CD4-positive, alpha-beta T cell treated with Interleukin-1 beta for 1 hour (primary cell): ENCODE results near the gene PSMB3.
A peak's percentile ranks its signal among the peaks of the same experiment; 100 is the strongest.

ENCODE experiments used
- DNase-seq, 2 donors: peaks; one replicate each; pipeline ENCODE4 v3.0.0-alpha.2; 2020 to 2022

Gene PSMB3

GRCh38 chr17:38733982-38734973, 18.3 kb upstream of the PSMB3 start:
- DNase-seq: no peak

DNA sequence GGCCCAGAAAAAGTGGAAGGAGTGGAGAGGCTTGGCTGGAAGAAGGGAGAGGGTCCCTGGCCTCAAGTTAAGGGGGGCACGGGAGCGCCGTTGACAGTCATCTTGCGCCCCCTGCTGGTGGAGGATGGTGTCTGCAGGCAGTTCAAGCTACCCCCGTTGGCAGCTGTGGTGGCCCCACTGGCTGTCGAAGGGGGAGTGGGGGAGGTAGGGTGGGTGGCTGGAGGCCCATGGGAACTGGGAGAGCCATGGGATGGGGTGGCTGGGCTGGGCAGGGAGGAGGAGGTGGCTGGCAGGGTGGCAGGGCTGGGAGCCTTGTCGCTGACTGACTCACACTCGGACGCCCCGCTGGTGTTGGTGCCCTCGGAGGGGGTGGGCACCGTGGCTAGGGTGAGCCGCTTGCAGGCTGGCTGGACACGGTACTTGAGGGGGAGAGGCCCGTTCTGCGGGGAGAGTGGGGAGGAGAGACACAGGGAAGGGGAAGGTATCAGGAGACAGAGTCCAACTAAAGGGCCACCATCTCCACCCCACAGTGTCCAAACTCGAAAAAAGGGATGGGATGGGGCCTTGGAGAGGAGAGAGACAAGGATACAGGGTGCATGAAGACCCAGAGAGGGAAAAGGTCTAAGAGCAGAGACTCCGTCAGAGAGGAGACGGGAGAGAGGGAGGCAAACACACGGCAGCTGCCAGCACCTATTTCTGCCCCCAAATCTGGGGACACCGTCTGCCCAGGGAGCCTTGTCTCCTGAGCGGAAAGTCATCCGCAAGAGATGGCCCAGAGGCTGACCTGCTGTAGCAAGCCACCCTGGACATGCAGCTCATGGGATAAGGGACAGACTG, 17.2 kb upstream of the PSMB3 start:
- peak; percentile 61 to 72 for DNase-seq

- no peak for DNase-seq
Observed at GRCh38 chr17:38738007-38738662, 14.4 kb upstream of the PSMB3 start.

DNA sequence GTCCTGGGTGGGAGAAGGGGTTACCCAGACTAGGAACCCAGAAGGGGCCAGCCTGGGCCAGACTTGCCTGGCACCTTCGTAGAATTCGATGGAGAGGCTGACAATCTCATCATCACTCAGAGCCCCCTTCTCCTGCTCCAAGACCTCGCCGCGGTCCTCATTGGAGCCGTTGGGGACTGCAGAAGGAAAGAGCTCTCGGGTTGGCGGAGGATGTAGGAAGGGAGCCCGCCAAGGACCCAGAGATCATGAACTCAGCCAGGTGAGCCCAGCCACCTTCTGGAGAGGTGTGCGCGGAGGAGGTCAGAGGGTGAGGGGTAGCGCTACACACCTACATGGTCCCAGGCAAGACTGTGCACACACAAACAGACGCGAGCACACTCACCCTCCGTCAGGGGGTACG, 13.9 kb upstream of the PSMB3 start:
- DNase-seq: no peak

GRCh38 chr17:38739305-38739704, 13.2 kb upstream of the PSMB3 start:
- DNase-seq: no peak

DNA sequence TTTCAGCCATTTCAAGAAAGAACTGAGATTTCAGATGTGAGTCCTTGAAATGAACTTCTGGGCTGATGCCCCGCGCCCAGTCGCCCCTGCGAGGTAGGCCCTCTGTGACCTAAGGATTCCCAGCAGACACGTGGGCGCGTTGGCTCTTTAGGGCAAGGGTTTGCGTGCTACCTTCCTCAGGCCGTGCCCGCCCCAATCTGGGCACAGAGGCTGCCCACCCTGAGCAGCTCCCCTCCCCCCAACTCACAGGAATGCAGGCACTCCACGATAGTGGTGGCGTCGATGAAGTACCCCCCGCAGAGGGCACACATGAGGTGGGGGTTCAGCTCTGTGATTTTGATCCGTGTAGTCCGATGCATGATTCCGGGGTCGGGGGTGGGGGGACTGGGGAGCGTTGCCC, 12.5 kb upstream of the PSMB3 start:
- DNase-seq: no peak

GRCh38 chr17:38740806-38741205, 11.7 kb upstream of the PSMB3 start:
- DNase-seq: no peak

GRCh38 chr17:38741461-38741860, 11.1 kb upstream of the PSMB3 start:
- DNase-seq: no peak

DNA sequence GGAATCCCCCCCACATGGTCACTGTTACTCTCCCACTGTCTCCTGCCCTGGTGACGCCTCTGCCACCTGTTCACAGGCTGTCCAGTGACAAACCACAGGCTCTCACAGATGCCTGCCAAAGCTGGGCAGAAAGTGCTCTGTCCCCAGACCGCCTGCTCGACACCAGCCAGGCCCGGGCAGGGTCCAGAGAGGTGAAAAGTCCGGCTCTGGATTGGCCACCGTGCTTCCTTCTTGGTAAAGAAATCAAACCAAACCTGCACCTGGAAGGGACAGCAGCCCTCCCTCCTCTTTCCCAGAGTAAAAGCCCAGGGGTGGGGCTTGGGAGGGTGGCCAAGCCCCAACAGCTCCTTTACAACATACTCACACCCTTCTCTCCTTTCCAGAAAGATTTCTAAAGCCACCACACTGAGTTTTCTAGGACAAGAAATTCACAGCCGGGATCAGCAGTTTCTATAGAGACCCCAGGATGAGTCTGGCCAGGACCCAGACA, 10.6 kb upstream of the PSMB3 start:
- DNase-seq: no peak

- DNase-seq: no peak
Observed at GRCh38 chr17:38742411-38743308, 9.9 kb upstream of the PSMB3 start.

DNA sequence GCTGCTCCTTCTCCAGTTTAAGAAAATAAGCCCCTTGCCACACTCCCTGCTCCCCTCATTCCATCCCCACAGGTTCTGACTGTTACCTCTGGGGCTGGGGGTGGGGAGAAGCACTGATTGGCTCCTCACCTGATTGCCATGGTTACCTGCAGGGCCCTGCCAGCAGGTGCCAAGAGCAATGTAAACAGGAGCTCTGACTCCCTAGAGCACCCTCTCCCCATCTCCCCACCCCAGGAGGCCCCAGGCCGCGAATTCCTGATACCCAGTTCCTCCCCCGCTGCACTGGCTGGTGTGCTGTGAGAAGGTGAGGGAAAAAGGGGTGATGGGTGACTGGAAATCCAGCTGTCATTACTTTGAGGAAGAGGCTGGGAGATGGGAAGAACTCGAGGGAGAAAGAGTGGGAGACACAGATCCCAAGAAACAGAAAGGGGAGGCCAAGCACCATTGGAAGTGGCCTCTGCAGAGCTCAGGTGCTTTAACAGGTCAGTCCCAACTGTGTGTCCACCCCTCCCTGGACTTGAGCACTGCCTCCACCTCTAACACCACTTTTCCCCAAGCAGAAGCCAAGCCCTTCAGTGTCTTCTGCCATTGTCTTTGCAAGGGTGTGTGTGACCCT, 8.9 kb upstream of the PSMB3 start:
- no peak for DNase-seq

DNA sequence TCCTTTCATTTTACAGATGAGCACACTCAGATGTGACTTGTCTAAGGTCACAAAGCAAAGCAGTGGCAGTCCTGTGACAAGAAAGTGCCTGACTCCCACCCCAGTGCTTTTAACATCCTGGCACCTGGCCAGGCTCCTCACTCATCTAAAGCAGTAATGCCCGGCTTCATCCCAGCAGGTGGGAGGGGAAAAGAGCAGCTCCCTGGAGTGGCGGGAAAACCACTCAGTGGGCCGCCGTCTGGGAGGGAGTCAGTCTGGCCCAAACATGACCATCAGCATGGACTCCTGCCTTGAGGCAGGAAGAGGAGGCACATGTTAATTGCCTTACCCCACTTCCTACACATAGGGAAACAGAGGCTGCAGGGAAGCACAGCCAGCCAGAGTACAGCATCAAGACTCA, 7.0 kb upstream of the PSMB3 start:
- no peak for DNase-seq

DNA sequence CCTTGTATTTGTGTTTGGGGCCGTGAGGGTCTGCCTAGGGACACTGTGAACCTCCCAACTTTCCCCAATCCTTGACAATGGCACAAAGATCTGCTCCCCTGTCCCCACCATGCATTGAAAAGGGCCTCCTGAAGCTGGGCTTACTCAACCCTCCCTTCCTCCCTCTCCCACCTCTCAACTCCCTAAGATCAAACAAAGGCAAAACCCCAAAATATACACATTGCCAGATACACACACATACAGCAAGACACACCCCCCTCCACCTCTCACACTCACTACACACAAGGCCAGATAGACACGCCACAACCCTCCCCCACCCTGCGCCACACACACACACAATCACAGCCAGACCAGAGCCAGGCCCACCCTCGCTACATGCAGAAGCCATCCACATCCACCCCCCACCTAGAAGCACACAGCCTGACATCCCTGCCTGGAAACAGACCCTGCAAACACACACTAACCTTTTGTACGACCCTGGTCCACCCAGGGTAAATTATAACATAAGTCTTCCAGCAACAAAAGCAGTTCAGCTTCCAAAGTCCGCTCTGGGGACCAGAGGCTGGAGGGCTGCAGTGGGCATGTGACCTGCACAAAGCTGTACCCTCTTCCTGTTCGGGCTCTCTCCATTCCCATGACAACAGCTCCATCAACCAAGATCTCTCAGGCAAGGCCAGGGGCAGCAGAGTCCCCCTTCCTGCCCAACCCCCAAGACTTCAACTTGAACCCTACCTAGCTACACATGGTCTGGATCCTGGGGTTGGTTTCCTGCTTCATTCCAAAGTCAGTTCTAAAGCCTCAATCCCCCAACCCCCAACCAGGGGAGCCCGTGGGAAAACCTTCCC, 6.3 kb upstream of the PSMB3 start:
- no peak for DNase-seq

DNA sequence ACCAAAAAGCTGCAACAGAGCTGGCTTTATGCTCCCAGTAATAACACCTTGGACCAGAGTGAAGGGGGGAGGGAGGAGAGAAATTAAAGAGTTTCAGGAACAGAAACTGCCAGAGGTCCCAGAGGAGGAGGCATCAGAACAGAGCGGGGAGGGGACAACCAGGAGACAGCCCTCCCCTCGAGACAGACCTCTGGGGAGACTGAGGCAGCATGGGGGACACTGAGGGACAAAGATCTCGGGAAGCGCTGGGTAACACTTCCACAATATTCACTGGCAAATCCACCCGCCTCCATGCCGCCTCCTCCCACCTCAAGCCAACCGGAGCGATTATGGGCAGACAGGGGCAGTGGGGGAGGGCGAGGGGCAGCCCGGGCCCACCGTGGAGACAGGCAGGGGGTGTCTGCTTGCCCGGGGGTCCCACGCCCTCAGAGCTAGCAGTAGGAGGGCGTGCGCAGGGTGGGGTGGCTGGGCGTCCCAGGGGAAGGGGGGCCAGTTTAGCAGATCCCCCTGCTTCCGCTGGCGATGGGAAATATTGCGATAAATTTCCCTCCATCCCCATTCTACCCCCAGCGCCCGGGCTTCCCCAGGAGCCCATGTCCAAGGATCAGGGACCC, 5.6 kb upstream of the PSMB3 start:
- no peak for DNase-seq

DNA sequence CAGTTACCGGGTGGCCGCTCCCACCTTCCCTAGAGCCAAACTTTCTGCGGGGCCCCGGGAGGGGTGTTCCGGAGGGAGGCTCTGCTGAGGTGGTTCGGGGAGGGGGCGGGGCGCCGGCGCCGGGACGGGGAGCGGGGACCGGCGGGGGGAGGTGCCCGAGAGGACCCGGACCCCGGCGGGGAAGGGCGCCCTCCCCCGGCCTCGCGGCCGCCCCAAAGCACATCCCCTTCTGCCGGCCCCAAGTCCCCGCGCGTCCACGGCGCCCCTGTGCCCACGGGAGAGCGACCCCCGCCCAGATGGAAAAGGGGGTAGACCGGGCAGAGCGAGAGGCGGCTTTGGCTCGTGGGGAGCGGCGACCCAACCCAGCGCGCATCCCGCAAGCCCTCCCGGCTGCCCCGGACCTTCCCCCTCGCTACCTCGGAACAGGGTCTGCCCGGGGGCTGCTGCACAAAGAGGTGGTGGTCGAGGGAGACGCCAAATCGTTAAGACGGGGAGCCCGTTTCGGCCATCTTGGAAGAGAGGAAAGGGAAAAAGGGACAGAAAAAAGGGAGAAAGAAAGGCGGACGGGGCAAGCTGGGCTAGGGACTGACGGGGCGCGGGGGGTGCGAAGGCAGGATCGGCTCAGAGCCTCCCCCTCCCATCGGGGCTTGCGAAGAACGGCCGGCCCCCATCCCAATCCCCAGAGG, 4.9 kb upstream of the PSMB3 start:
- DNase-seq: no peak

DNA sequence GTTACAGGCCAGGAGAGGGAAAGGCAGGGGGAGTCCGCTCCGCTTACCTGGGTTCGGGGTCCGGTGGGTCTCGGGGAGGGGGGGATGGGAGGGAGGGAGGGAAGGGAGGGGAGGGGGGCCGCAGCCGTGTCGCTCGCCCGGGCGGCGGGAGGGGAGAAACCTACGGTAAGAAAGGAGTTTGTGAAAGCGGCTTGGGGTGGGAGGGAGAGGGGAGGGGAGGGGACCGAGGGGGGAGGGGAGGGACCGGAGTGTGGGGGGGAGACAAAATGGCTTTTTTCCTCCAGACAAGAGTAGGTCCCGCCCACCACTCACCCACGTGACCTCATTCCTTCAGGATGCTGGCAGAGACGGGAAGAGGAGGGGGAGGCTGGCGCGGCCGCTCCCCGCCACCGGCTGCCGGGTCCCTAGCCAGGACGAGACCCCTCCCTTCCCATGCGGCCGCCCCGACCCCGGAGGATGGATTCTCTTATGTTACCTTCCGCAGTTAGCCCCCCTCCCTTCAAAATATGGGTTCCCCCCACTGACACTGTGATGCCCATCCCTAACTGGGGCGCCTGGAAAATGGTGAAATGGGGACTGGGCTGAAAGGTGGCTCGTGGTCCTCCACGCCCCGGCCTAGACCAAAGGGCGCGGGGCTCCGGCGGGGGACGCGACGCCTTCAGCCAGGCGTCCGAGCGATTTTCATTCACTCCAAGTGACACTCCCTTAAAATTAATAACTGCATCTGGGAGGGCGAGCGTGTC, 4.2 kb upstream of the PSMB3 start, which contains the start of gene PCGF2:
PCGF2 (minus strand) TSS at position 188 of the 743 bp plus-strand sequence. CDS start 7,934 bp downstream, outside the sequence.
- no peak for DNase-seq

GRCh38 chr17:38748892-38749222, 3.7 kb upstream of the PSMB3 start:
- no peak for DNase-seq

DNA sequence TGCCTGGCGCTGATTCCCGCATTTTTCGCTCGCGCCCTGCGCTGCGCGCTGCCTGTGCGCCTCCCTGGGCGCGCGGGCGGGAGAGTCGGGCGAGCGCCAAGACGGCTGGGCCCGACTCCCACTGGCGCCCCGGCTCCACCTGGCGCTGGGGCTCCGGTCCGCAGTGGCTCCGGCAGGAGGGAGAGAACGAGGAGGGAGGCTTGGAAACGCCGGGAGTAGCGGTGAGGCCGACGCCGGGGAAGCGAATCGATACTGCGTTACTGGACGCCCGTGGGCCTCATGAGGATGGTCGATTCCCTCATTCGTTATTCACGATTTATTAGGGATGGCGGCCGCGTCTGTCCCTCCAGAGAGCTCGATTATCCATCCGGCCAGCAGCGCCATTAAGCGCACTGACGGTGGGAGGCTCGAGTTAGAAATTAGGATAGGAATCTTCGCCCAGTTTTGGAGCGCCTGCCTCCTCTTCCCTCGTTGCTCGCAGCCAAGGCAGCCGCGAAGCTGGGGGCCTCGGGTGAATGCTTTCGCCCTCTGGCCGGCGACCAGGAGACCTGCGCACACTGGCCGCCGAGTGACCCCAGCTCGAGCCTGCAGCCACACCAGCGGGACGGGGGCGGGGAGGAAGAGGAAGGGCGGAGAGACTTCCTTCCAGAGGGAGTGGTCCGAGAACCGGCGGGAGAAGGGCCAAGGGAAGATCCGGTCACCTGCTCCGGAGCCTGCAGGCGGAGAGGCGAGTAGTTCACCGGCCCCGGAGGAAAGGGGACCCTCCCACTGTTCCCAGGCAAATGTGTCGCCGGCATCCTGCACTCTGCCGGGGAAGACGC, 3.1 kb upstream of the PSMB3 start:
- DNase-seq: no peak
